D721Med (cell line): Measurements from ENCODE around the gene RBP2.

Experiments used
- DNase-seq: peaks from one replicate; pipeline ENCODE4 v3.0.0; 2011; ENCODE audit warnings: low spot score; ENCODE audit not compliant: insufficient read length
- FAIRE-seq: peaks from 2 replicates; lab custom pipeline; 2011; peaks lifted over from hg19 to GRCh38; lab: Jason Lieb, UNC
- TF ChIP-seq, protein P1 (sequence below): IDR thresholded peaks from 2 replicates; pipeline ENCODE4 v1.5.1; 2012; ENCODE audit warnings: mild to moderate bottlenecking, control low read depth; ENCODE audit not compliant: insufficient read depth; ENCODE audit errors: missing control alignments

The RBP2 gene

DNA sequence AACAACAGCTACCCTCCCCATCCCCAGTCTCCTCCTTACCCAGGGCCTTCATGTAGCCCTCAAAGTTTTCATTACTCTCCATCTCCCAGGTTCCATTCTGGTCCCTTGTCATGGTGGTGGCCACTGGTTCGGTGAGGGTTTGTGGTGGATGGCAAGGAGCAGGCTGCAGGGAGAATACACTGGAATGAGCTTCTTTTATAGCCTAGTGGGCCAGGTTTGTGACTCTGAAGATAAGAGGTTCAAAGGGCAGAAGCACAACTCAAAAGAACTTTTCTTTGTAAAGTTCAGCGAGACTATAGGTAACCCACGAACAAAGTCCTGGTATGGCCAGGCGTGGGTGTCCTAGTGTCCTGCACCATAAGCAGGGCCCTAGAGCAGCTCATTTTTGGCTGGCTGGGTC, at the start of gene RBP2:
Gene RBP2, minus strand, starts transcription at position 169 of the 400 bp plus-strand sequence. Its CDS starts 57 bp downstream, at position 112.
- TF ChIP-seq, protein P1, sequence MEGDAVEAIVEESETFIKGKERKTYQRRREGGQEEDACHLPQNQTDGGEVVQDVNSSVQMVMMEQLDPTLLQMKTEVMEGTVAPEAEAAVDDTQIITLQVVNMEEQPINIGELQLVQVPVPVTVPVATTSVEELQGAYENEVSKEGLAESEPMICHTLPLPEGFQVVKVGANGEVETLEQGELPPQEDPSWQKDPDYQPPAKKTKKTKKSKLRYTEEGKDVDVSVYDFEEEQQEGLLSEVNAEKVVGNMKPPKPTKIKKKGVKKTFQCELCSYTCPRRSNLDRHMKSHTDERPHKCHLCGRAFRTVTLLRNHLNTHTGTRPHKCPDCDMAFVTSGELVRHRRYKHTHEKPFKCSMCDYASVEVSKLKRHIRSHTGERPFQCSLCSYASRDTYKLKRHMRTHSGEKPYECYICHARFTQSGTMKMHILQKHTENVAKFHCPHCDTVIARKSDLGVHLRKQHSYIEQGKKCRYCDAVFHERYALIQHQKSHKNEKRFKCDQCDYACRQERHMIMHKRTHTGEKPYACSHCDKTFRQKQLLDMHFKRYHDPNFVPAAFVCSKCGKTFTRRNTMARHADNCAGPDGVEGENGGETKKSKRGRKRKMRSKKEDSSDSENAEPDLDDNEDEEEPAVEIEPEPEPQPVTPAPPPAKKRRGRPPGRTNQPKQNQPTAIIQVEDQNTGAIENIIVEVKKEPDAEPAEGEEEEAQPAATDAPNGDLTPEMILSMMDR, result no peak

DNA sequence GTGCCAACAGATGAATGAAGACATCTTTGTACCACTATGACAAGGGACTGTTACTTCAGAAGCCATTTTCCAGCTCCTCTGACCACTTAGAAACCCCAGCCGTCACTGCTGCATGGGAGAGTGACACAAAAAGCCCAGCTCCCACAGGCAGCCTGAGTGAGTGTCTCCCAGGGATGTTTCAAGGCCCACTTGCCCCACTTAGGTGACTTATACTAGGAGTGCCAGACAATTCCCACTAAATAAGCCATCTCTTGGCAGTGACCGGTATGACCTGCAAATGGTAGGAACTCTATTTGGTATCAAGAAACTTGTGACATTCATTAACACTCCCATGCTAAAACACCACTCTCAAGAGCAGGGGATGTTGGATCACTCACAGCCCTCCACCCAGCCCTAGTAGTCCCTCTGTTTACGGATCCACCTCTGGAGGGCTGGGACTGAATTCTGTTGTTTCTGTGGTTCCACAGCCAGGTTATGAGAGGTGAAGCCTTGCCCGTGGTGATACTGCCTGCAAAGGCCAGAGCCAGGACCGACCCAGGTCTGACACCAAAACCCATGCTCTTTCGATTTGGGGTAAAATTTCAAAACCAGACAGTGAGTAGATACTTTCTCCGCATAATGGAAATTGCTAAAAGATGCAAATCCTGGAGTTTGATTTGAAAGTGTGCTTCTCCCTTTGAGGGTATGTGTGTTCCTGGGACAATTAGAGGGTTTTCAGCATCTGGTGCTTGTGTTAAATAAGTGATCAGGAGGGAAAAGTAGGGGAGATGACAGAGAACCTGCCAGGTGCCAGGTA, 48.7 kb upstream of the RBP2 start:
- DNase-seq (no peak), FAIRE-seq (no peak)
- TF ChIP-seq, protein P1, result no peak

More for the DNA sequence above, at the start of gene RBP2:
- no peak for FAIRE-seq
- no peak for DNase-seq

DNA sequence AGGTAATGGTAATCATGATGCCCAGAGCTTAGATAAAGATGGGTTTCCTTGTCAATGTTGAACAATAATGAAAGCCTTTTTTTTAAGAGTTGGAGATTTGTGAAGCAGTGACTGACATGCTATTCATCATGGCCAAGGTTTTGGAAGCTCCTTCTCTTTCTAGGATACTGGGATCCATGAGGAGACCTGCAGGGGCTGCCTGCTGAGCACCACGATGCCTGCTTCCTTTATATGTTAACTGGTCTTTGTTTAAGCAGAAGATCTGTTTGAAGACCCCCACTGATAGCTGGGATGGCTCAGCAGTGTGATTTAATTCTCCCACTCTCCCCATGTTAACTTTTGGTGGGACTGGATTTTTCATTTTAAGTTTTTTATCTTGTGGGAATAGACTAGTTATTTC, 47.4 kb upstream of the RBP2 start:
- FAIRE-seq (no peak), DNase-seq (no peak)
- TF ChIP-seq, protein P1, result no peak

DNA sequence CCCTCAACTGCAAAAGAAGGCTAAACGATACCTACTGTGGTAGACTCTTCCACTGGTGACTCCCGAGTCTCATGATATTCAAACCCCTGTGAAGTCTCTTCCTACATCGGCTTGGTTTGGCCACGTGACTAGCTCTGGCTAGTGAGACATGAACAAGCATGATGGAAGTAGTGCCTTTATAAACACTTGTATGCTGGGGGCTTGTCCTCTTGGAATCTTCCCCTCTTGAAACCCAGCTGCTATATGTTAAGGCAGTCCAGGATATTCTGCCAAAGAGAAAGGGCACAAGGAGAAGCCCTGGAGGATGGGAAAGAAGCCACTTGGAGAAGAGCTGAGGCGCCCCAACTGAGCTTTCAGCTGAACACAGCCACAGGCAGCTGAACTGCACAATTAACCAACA, 46.9 kb upstream of the RBP2 start:
- TF ChIP-seq, protein P1, result no peak
- DNase-seq, result no peak
- FAIRE-seq, result no peak

DNA sequence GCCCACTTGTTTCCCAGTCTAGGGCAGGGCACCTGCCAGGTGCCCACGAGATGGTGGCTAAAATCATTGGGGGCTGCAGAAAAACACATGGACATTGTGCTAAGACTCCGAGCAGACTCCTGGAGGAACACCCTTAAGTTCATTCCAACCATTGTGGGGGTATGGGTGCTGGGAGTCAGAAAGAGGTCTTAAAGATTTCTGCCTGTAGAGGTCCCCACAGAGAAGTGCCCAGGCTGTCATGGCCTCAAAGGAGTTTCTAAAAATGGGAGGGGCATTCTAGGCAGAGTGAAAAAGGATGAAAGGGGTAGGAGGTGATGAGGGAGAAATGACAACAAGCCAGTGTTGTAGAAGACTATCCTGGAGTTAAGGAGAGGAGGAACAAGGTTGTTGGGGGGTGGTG, 46.1 kb upstream of the RBP2 start:
- TF ChIP-seq, protein P1, result no peak
- DNase-seq, result no peak
- FAIRE-seq, result no peak

DNA sequence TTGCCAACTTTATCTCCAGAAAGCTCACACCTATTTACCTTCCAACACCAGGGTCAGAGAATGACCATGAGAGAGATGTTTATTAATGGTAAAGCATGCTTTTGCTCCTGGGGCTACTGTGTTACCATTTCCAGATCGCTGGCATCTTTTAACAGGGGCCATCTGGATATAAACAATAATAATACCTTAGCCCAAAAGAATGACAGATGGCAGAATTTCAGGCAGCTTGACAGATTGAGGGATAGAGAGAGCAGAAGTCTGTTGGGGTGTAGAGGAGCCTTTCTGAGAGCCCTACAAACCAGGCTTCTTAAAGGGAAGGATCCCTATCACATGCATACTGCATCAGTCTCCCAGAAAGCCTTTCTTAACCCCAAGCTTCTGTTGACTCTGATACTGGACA, 45.5 kb upstream of the RBP2 start:
- FAIRE-seq (no peak), DNase-seq (no peak)
- TF ChIP-seq, protein P1, result no peak

DNA sequence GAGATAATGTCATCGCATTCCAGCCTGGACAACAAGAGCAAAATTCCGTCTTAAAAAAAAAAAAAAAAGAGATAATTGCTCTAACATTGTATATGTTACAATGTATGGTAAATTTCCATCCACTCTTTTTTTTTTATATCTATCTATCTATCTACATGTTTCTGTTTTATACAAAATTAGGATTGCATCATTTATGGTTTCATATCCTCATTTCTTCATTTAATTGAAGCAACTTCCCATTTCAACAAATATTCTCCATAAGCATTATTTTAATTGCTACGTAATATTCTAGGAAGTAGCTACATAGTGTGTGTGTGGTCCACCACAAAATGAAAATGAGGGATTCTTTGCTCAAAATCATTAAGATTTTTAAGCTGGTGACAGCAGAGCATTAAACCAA, 44.8 kb upstream of the RBP2 start:
- FAIRE-seq (no peak), DNase-seq (no peak)
- TF ChIP-seq, protein P1, result no peak
